OCI-LY3 (cell line): ENCODE results near the gene HK2.

Source experiments
- EZH2phosphoT487 ChIP-seq: fragments of 200-600 bp; shearing (Covaris generic); IDR thresholded peaks from 2 replicates; pipeline ENCODE4 v1.6.1; 2018; ENCODE audit warnings: antibody characterized with exemption, mixed run types, low read depth
- TF ChIP-seq, protein P1 (sequence below): fragments of 200-600, 300-600 bp; sonication (generic); IDR thresholded peaks from 2 replicates; pipeline ENCODE4 v1.5.1; 2014; ENCODE audit warnings: antibody characterized with exemption, low read length, low read depth

DNA sequence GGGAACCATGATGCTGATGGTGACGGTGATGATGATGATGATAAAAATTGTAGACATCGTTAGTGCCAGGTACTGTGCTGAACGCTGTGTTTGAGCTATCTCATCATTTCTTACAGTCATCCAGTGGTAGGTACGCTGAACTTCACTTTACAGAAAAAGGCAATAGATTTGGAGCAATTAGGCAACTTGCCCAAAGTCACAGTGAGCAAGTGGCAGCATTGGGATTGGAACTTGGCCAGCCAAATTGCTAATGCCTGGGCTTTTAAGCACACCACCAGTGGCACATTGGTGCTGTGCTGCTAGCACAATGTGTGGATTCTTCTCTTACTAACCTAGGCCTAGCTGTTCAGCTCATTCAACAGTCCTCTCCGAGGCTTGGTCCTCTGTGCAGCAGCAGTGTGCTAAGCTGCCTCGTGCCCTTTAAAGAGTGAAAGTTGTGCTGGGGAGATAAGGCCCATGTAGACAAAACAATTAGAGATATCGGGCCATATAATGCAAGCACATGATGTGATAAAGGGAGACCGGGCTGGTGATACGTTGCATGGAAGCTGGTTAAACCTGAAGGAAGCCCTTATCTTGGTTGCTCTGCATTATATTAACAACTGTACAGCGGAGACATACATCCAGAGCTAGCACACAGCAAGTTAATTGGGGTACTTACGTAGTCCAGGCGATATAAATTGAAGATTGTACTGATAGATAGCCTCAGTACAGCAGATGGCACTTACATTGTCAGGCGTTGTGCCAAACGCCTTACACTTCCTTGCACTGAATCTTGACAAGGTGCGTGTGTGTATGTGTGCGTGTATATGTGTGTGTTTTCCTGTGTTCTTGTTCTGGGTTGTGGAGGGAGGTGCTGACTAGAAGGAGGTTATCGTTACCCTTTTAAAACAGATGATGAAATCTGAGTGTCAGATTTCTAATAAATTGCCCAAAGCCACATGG, 28.4 kb downstream of the HK2 start:
- TF ChIP-seq, protein P1, sequence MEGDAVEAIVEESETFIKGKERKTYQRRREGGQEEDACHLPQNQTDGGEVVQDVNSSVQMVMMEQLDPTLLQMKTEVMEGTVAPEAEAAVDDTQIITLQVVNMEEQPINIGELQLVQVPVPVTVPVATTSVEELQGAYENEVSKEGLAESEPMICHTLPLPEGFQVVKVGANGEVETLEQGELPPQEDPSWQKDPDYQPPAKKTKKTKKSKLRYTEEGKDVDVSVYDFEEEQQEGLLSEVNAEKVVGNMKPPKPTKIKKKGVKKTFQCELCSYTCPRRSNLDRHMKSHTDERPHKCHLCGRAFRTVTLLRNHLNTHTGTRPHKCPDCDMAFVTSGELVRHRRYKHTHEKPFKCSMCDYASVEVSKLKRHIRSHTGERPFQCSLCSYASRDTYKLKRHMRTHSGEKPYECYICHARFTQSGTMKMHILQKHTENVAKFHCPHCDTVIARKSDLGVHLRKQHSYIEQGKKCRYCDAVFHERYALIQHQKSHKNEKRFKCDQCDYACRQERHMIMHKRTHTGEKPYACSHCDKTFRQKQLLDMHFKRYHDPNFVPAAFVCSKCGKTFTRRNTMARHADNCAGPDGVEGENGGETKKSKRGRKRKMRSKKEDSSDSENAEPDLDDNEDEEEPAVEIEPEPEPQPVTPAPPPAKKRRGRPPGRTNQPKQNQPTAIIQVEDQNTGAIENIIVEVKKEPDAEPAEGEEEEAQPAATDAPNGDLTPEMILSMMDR = no peak
- no peak for TF ChIP-seq EZH2phosphoT487
